A673 (cell line): ENCODE measurements around the gene LIMS1. TPM values are rescaled to one million over a fixed set of nuclear protein-coding genes. Genes with fewer than 3 reads are reported as not detected.

Source experiments
- BruUV-seq: library from RNA; stranded (reverse); fragments of 400-500 nt; replicated peaks from 2 replicates; lab custom pipeline; 2021; lab: Mats Ljungman, UMichigan
- CTCF ChIA-PET: fragments of 300-600 bp; sonication (Branson Sonifier 250); formaldehyde crosslinking; loops from one replicate; lab custom pipeline; 2022; ENCODE audit warnings: antibody characterized with exemption; lab: Charles Lee
- POLR2A ChIA-PET: fragments of 300-600 bp; sonication (Branson Sonifier 250); formaldehyde crosslinking; loops from one replicate; lab custom pipeline; 2022; ENCODE audit warnings: antibody characterized with exemption; ENCODE audit not compliant: low non-redundant PET; lab: Charles Lee
- DNase-seq: peaks from one replicate; pipeline ENCODE4 v3.0.0-alpha.2; 2015; ENCODE audit warnings: low spot score
- H3K27ac ChIP-seq: fragments of 200-600 bp; sonication (generic); 2 replicates; pipeline ENCODE4 v1.5.1; 2016; ENCODE audit warnings: mixed run types, low read depth, mild to moderate bottlenecking, mixed read lengths, antibody characterized with exemption, low read length; ENCODE audit not compliant: poor library complexity, severe bottlenecking
- H3K27me3 ChIP-seq: fragments of 200-600 bp; sonication (generic); replicated peaks from 2 replicates; pipeline ENCODE4 v1.6.1; 2017; ENCODE audit warnings: mixed run types, low read depth, mild to moderate bottlenecking, mixed read lengths, antibody characterized with exemption, low read length; ENCODE audit not compliant: insufficient read depth, poor library complexity
- H3K36me3 ChIP-seq: fragments of 200-600 bp; sonication (generic); 2 replicates; pipeline ENCODE4 v1.6.1; 2016; ENCODE audit warnings: mixed run types, mild to moderate bottlenecking, mixed read lengths, antibody characterized with exemption, low read length; ENCODE audit not compliant: insufficient read depth, poor library complexity, severe bottlenecking
- H3K4me1 ChIP-seq: fragments of 200-600 bp; sonication (generic); 2 replicates; pipeline ENCODE4 v1.6.1; 2017; ENCODE audit warnings: mixed run types, mild to moderate bottlenecking, mixed read lengths, antibody characterized with exemption, low read length; ENCODE audit not compliant: insufficient read depth, poor library complexity, severe bottlenecking
- H3K4me3 ChIP-seq: fragments of 200-600 bp; sonication (generic); 2 replicates; pipeline ENCODE4 v1.5.1; 2016; ENCODE audit warnings: low read depth, mixed run types, mild to moderate bottlenecking, mixed read lengths, low read length; ENCODE audit not compliant: poor library complexity, severe bottlenecking
- H3K9me3 ChIP-seq: fragments of 200-600 bp; sonication (generic); 2 replicates; pipeline ENCODE4 v1.6.1; 2016; ENCODE audit warnings: mixed run types, low read depth, mild to moderate bottlenecking, mixed read lengths, antibody characterized with exemption, low read length; ENCODE audit not compliant: poor library complexity, severe bottlenecking
- EZH2 ChIP-seq: fragments of 200-600 bp; sonication (generic); IDR thresholded peaks from 2 replicates; pipeline ENCODE4 v1.6.1; 2017; ENCODE audit warnings: borderline replicate concordance, low read depth, mild to moderate bottlenecking, mixed read lengths, antibody characterized with exemption, low read length; ENCODE audit not compliant: poor library complexity, severe bottlenecking
- intact Hi-C: fragments of 100-400 bp; cut with micrococcal nuclease; formaldehyde crosslinking; loops from one replicate; pipeline ENCODE4 v1.10.0; 2022; ENCODE audit not compliant: unreplicated experiment
- total RNA-seq: library from RNA; stranded (reverse); gene quantifications from 2 replicates; pipeline ENCODE4 v1.2.3, GENCODE V29; 2021
- TF ChIP-seq, protein P1 (sequence below): fragments of 300-800, 200-600 bp; sonication (generic); conservative IDR thresholded peaks from 2 replicates; pipeline ENCODE4 v1.5.1; 2017; ENCODE audit warnings: low read depth, mild to moderate bottlenecking, antibody characterized with exemption, low read length, moderate library complexity, mixed read lengths

Gene LIMS1
- total RNA-seq, 1 experiment from 2014 or later = 43.9 TPM

DNA sequence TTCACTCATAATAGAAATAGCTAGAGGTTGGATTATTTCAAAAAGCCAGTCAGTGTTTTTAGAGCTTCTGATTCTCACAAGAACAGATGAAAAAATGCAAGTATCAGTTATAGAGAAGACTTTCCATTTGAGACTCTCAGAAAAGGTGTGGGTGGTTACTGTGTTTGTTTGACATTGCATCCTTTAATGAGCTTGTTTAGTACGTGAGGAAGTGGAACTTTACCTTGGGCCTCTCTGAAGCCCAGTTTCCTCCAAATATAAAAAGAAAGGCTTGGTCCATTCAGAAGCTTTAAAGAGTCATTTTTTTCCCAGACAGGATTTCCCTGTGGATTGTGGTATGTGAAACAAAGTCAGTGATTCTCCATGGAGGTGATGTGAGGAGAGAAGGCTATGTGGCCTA lies 95.1 kb downstream of the LIMS1 start:
- TF ChIP-seq, protein P1, sequence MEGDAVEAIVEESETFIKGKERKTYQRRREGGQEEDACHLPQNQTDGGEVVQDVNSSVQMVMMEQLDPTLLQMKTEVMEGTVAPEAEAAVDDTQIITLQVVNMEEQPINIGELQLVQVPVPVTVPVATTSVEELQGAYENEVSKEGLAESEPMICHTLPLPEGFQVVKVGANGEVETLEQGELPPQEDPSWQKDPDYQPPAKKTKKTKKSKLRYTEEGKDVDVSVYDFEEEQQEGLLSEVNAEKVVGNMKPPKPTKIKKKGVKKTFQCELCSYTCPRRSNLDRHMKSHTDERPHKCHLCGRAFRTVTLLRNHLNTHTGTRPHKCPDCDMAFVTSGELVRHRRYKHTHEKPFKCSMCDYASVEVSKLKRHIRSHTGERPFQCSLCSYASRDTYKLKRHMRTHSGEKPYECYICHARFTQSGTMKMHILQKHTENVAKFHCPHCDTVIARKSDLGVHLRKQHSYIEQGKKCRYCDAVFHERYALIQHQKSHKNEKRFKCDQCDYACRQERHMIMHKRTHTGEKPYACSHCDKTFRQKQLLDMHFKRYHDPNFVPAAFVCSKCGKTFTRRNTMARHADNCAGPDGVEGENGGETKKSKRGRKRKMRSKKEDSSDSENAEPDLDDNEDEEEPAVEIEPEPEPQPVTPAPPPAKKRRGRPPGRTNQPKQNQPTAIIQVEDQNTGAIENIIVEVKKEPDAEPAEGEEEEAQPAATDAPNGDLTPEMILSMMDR = no peak
- TF ChIP-seq EZH2 = no peak
- H3K27me3 ChIP-seq = no peaks in the 10 kb centered on the region
- H3K36me3 ChIP-seq = no peaks in the 10 kb centered on the region
- H3K27ac ChIP-seq = no peak overlapping the region
- intact Hi-C loops = no loop called here
- ChIA-PET CTCF (interaction anchor here (0.6 kb wide), 1 partner anchor 228 kb away, joined by 4 read pairs; no protein-coding TSS in a partner anchor), POLR2A (no interaction called here)
- DNase-seq = no peak
- H3K9me3 ChIP-seq = no peaks in the 10 kb centered on the region
- H3K4me1 ChIP-seq = peaks cover 4% of the 10 kb centered on the region
- no TSS peak for BruUV-seq
- no peak overlapping the region for H3K4me3 ChIP-seq

DNA sequence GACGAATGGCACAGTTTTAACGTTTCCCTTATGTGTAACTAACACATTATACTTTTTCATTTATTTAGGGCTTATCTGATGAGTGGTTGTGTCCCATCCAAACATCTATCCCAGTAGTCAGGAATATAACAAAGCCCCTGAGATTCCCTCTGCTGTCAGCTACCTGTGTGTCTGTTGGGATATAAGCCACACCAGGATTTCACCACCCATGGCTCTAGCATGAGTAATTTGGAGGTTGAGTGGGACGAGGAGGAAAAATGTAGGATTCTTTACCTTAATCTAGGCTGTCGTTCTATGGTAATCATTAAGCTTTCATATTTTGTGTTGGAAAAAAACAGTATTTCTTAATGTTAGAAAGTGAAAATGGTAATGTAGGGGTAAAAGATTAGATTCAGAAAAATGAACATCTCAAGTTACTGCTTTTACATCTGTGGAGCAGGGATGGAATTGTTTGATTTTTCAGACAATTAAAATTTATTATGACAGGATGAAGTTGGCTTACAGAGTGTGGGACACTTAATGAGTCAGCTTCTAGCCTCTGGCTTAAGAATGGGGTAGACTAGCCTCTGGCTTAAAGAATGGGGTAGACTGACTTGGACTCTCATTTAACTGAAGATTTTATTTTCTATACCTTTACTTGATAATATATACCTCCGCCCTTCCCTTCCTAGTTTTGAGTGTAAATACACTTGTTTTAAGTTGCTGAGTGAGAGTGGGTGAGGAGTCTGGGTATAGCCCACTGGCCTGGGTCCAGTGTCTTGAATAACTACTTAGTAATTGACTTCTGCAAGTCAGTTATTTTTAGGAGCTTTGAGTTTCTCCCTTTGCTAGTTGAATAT lies 96.5 kb downstream of the LIMS1 start:
- POLR2A ChIA-PET = no interaction called here
- Histone ChIP-seq H3K4me3 (no peak overlapping the region), H3K36me3 (no peaks in the 10 kb centered on the region), H3K27me3 (no peaks in the 10 kb centered on the region), H3K9me3 (no peaks in the 10 kb centered on the region), H3K4me1 (peaks cover 5% of the 10 kb centered on the region), H3K27ac (no peak overlapping the region)
- no TSS peak for BruUV-seq
- CTCF ChIA-PET = no interaction called here
- TF ChIP-seq EZH2 = no peak
- TF ChIP-seq, protein P1 = no peak
- DNase-seq = no peak
- intact Hi-C loops = no loop called here

DNA sequence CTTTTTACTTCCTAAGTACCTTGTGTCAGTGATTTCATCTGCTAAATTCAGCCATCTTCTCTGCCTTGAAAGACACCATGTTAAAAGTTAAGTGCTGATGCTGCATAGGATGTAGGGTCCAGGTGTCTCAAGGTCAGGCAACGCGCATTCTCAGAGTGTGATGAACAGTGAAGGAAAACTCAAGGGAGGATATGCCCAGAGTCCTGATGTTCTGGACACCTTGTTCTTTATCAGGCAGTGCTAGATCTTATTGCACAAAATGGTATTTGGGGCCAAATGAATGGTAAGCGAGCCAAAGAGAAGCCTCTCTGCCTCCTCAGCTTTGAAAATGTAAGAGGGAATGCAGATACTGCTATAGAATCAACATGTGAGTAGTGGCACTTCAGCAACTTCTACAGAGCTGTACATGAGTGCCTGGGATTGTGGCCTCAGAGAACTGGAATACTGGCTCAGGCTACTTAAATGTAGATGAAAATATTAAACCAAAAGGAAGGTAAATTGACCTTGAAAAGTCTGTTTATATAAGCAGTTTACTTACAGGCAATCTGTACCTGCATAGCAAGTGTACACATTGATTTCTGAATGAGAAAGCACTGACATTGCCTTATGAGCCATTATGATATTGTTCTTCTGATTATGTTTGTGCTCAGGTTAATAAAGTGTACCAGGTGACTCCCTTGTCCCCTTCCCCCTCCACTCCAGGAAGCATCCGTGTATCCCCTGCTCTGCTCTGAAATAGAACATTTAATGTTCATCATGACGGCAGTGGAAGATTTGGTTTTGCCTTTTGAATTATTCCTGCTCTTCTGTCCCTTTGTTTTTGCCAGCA lies 98.3 kb downstream of the LIMS1 start:
- ChIA-PET CTCF (no interaction called here), POLR2A (no interaction called here)
- Histone ChIP-seq H3K4me1 (peaks cover 9% of the 10 kb centered on the region), H3K27me3 (no peaks in the 10 kb centered on the region), H3K36me3 (no peaks in the 10 kb centered on the region), H3K9me3 (no peaks in the 10 kb centered on the region), H3K27ac (no peak overlapping the region), H3K4me3 (no peak overlapping the region)
- no TSS peak for BruUV-seq
- no peak for DNase-seq
- intact Hi-C loops = no loop called here
- no peak for TF ChIP-seq EZH2
- TF ChIP-seq, protein P1 = no peak
